ENCODE data around the gene OSCAR. TPM values are rescaled to one million over a fixed set of nuclear protein-coding genes. Genes with fewer than 3 reads are reported as not detected.
"Not testable (repeated sequence)": the region's sequence is repeated elsewhere in the genome, so short reads cannot be mapped to it uniquely, and the experiment has no call there.

The OSCAR gene
- polyA plus RNA-seq, 4 donors, result 0.30 to 0.47 (median 0.36) TPM

- not testable (repeated sequence) for DNase-seq (ENCODE audit: low read depth in 4 of 4, low spot score in 2 of 4)
Observed at GRCh38 chr19:54095859-54096616, 4.6 kb downstream of the OSCAR start.

- DNase-seq (ENCODE audit: low read depth in 4 of 4, low spot score in 2 of 4), result no peak
Observed at GRCh38 chr19:54095136-54095858, 5.3 kb downstream of the OSCAR start.

GRCh38 chr19:54094426-54095000 is 6.1 kb downstream of the OSCAR start:
- DNase-seq (ENCODE audit: low read depth in 4 of 4, low spot score in 2 of 4), result no peak

GRCh38 chr19:54084410-54084809 is 16.2 kb downstream of the OSCAR start:
- DNase-seq (ENCODE audit: low read depth in 4 of 4, low spot score in 2 of 4), result no peak

- DNase-seq (ENCODE audit: low read depth in 4 of 4, low spot score in 2 of 4), result no peak
Observed at GRCh38 chr19:54081032-54081431, 19.6 kb downstream of the OSCAR start, which contains the start of gene TARM1. Gene TARM1 (minus strand): TSS chr19:54081365. CDS start chr19:54081340, 25 bp downstream.

- DNase-seq (ENCODE audit: low read depth in 4 of 4, low spot score in 2 of 4), result no peak
Observed at GRCh38 chr19:54077334-54077733, 23.3 kb downstream of the OSCAR start.

GRCh38 chr19:54074851-54075250 is 25.8 kb downstream of the OSCAR start:
- DNase-seq (ENCODE audit: low read depth in 4 of 4, low spot score in 2 of 4), result no peak

- DNase-seq (ENCODE audit: low read depth in 4 of 4, low spot score in 2 of 4), result no peak
Observed at GRCh38 chr19:54073829-54074228, 26.8 kb downstream of the OSCAR start.

GRCh38 chr19:54069470-54069869 is 31.1 kb downstream of the OSCAR start:
- DNase-seq (ENCODE audit: low read depth in 4 of 4, low spot score in 2 of 4), result no peak

GRCh38 chr19:54063350-54064116 is 37.1 kb downstream of the OSCAR start, which contains the start of gene VSTM1:
Gene VSTM1 (minus strand): TSS chr19:54063897. CDS start chr19:54063777, 120 bp downstream.
- DNase-seq (ENCODE audit: low read depth in 4 of 4, low spot score in 2 of 4), result no peak

- no peak for DNase-seq (ENCODE audit: low read depth in 4 of 4, low spot score in 2 of 4)
Observed at GRCh38 chr19:54062643-54063042, 38.0 kb downstream of the OSCAR start.

- DNase-seq (ENCODE audit: low read depth in 4 of 4, low spot score in 2 of 4), result no peak
Observed at GRCh38 chr19:54047616-54048015, 53.0 kb downstream of the OSCAR start.

- DNase-seq (ENCODE audit: low read depth in 4 of 4, low spot score in 2 of 4), result no peak
Observed at GRCh38 chr19:54045771-54046170, 54.8 kb downstream of the OSCAR start.

Other genes starting within 250 kb of the OSCAR start
- gene MYADM, start 232.9 kb downstream of the OSCAR start, polyA plus RNA-seq (ENCODE audit: insufficient read length in 4 of 4), result 10 to 100 TPM; 61.3 to 95.9 (median 76.5) TPM
- under 1 TPM; 0.31 to 0.92 (median 0.80) TPM for gene PRKCG, start 218.6 kb downstream of the OSCAR start, polyA plus RNA-seq (ENCODE audit: insufficient read length in 4 of 4)
- gene CACNG7, start 191.5 kb downstream of the OSCAR start, polyA plus RNA-seq (ENCODE audit: insufficient read length in 4 of 4), result 1 to 10 TPM in 1 of 4 donors, under 1 TPM in 3; 0.66 to 1.4 (median 0.99) TPM
- under 1 TPM; 0.16 to 0.62 (median 0.35) TPM for gene CACNG8, start 137.9 kb downstream of the OSCAR start, polyA plus RNA-seq (ENCODE audit: insufficient read length in 4 of 4)
- gene CACNG6, start 109.2 kb downstream of the OSCAR start, polyA plus RNA-seq (ENCODE audit: insufficient read length in 4 of 4), result 1 to 10 TPM in 2 of 4 donors, under 1 TPM in 2; 0.79 to 1.4 (median 1.1) TPM
- under 1 TPM in 3 of 4 donors, not detected in 1; 0.22 to 0.34 (median 0.27) TPM for gene VSTM1, start 36.9 kb downstream of the OSCAR start, polyA plus RNA-seq (ENCODE audit: insufficient read length in 4 of 4)
- under 1 TPM in 2 of 4 donors, not detected in 2; 0.22 to 0.33 TPM for gene TARM1, start 19.4 kb downstream of the OSCAR start, polyA plus RNA-seq (ENCODE audit: insufficient read length in 4 of 4)
- 100 to 1,000 TPM in 3 of 4 donors, 10 to 100 TPM in 1; 87.1 to 188 (median 133) TPM for gene NDUFA3, start 2.1 kb upstream of the OSCAR start, polyA plus RNA-seq (ENCODE audit: insufficient read length in 4 of 4)
- gene TFPT, start 14.9 kb upstream of the OSCAR start, polyA plus RNA-seq (ENCODE audit: insufficient read length in 4 of 4), result 10 to 100 TPM; 13.1 to 23.6 (median 20.1) TPM
- gene PRPF31, start 15.0 kb upstream of the OSCAR start, polyA plus RNA-seq (ENCODE audit: insufficient read length in 4 of 4), result 10 to 100 TPM; 69.5 to 75.8 (median 71.8) TPM
- 10 to 100 TPM; 66.6 to 74.0 (median 69.4) TPM for gene CNOT3, start 37.0 kb upstream of the OSCAR start, polyA plus RNA-seq (ENCODE audit: insufficient read length in 4 of 4)
- 10 to 100 TPM in 1 of 4 donors, 1 to 10 TPM in 3; 7.8 to 11.1 (median 9.7) TPM for gene LENG1, start 58.9 kb upstream of the OSCAR start, polyA plus RNA-seq (ENCODE audit: insufficient read length in 4 of 4)
- gene TMC4, start 72.4 kb upstream of the OSCAR start, polyA plus RNA-seq (ENCODE audit: insufficient read length in 4 of 4), result 10 to 100 TPM; 27.1 to 48.0 (median 36.6) TPM
- gene MBOAT7, start 88.8 kb upstream of the OSCAR start, polyA plus RNA-seq (ENCODE audit: insufficient read length in 4 of 4), result 10 to 100 TPM; 48.8 to 93.3 (median 80.8) TPM
- 10 to 100 TPM; 47.0 to 72.4 (median 58.4) TPM for gene TSEN34, start 90.5 kb upstream of the OSCAR start, polyA plus RNA-seq (ENCODE audit: insufficient read length in 4 of 4)
- 1,000 to 10,000 TPM; 1,470 to 2,055 (median 1,604) TPM for gene RPS9, start 100.1 kb upstream of the OSCAR start, polyA plus RNA-seq (ENCODE audit: insufficient read length in 4 of 4)
- gene LILRB3, start 122.2 kb upstream of the OSCAR start, polyA plus RNA-seq (ENCODE audit: insufficient read length in 4 of 4), result 1 to 10 TPM in 3 of 4 donors, under 1 TPM in 1; 0.47 to 2.2 (median 1.3) TPM
- under 1 TPM; 0.38 to 0.92 (median 0.65) TPM for gene LILRA6, start 142.0 kb upstream of the OSCAR start, polyA plus RNA-seq (ENCODE audit: insufficient read length in 4 of 4)
- gene LILRB5, start 156.5 kb upstream of the OSCAR start, polyA plus RNA-seq (ENCODE audit: insufficient read length in 4 of 4), result 1 to 10 TPM; 2.1 to 2.8 (median 2.3) TPM
- gene LILRB2, start 180.3 kb upstream of the OSCAR start, polyA plus RNA-seq (ENCODE audit: insufficient read length in 4 of 4), result 1 to 10 TPM in 3 of 4 donors, under 1 TPM in 1; 0.88 to 1.8 (median 1.5) TPM
- gene LILRA5, start 212.4 kb upstream of the OSCAR start, polyA plus RNA-seq (ENCODE audit: insufficient read length in 4 of 4), result 1 to 10 TPM in 1 of 4 donors, under 1 TPM in 3; 0.24 to 1.2 (median 0.49) TPM
- under 1 TPM in 2 of 4 donors, not detected in 2; 0.16 to 0.17 TPM for gene LILRA4, start 238.4 kb upstream of the OSCAR start, polyA plus RNA-seq (ENCODE audit: insufficient read length in 4 of 4)

All from left renal cortex interstitium (tissue), 4 donors.